ENCODE measurements around the gene NFE2L2. TPM values are rescaled to one million over a fixed set of nuclear protein-coding genes. Genes with fewer than 3 reads are reported as not detected.
"Not testable (repeated sequence)": the region's sequence is repeated elsewhere in the genome, so short reads cannot be mapped to it uniquely, and the experiment has no call there.

NFE2L2 gene
- total RNA-seq, 1 donor from 2014 or later, result 56.2 TPM

- Mint-ChIP-seq H3K27ac (peak overlapping the region; percentile 58), H3K27me3 (ENCODE audit: low read depth) (no peaks in the 10 kb centered on the region), H3K4me3 (ENCODE audit: low read depth) (no peak overlapping the region), H3K36me3 (ENCODE audit: low read depth) (peaks cover 85% of the 10 kb centered on the region), H3K9me3 (no peaks in the 10 kb centered on the region), H3K4me1 (ENCODE audit: low read depth) (peaks cover 46% of the 10 kb centered on the region)
- DNase-seq (ENCODE audit: low spot score), result no peak
- intact Hi-C loops (cut with micrococcal nuclease), result loop anchor here (10.0 kb wide), 1 partner anchor 177 kb away; the partner anchor contains the start of gene AGPS
Observed at GRCh38 chr2:177217247-177217843, 47.2 kb downstream of the NFE2L2 start.

GRCh38 chr2:177212891-177213856, 51.4 kb downstream of the NFE2L2 start:
- peaks cover 54% of the 10 kb centered on the region for H3K36me3 Mint-ChIP-seq (ENCODE audit: low read depth)
- H3K4me3 Mint-ChIP-seq (ENCODE audit: low read depth), result peak overlapping the region; percentile 96
- intact Hi-C loops (cut with micrococcal nuclease), result loop anchor here (1.0 to 10.0 kb wide), 6 partner anchors 28 to 340 kb away; partner anchors contain the start of gene AGPS
- H3K9me3 Mint-ChIP-seq, result no peaks in the 10 kb centered on the region
- H3K4me1 Mint-ChIP-seq (ENCODE audit: low read depth), result peaks cover 33% of the 10 kb centered on the region
- no peaks in the 10 kb centered on the region for H3K27me3 Mint-ChIP-seq (ENCODE audit: low read depth)
- DNase-seq (ENCODE audit: low spot score), result peak; percentile 88
- peak overlapping the region; percentile 100 for H3K27ac Mint-ChIP-seq

DNA sequence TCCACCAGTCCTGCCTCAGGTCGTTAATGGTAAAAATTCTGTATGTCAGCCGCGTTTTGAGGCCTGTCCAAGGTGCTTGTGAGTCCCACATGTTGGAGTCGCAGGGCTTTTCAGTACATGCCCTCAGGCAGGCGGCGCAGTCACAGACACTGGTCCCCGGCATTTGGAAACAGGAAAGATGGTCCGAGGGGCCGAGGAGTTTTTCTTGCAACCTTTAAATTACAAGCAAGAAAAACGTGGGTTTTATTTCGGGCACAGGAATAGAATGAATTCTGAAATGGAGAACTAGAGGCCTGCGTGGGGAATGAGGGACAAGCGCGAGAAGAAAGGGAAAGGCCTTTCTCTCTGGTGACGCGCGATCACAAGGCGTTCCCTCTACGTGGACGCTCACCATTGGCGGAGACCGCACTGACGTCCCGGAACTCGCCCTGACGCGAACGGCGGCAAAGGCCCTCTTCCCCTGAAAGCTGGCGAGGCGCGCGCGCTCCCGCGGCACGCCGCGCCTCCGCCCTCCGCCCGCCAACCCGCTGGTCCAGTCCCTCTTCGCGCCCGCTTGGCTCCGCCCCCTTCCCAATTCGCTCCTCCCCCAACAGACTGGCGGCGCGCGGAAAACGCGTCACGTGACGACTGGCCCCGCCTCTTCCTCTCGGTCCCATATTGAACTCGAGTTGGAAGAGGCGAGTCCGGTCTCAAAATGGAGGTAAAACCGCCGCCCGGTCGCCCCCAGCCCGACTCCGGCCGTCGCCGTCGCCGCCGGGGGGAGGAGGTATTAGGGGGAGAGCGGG, 52.2 kb downstream of the NFE2L2 start, which contains the start of gene HNRNPA3:
TSS of gene HNRNPA3 (plus strand) at position 689 of the 785 bp plus-strand sequence. CDS start at position 695, 6 bp downstream.
- no peaks in the 10 kb centered on the region for H3K9me3 Mint-ChIP-seq
- peaks cover 50% of the 10 kb centered on the region for H3K36me3 Mint-ChIP-seq (ENCODE audit: low read depth)
- peak within 1 kb of the TSS; percentile 100 for H3K27ac Mint-ChIP-seq
- intact Hi-C loops (cut with micrococcal nuclease), result loop anchor here (1.0 to 10.0 kb wide), 6 partner anchors 29 to 341 kb away; partner anchors contain the start of gene AGPS
- H3K4me3 Mint-ChIP-seq (ENCODE audit: low read depth), result peak within 1 kb of the TSS; percentile 96
- DNase-seq (ENCODE audit: low spot score), result peak; percentile 100
- H3K27me3 Mint-ChIP-seq (ENCODE audit: low read depth), result no peaks in the 10 kb centered on the region
- H3K4me1 Mint-ChIP-seq (ENCODE audit: low read depth), result peaks cover 33% of the 10 kb centered on the region

DNA sequence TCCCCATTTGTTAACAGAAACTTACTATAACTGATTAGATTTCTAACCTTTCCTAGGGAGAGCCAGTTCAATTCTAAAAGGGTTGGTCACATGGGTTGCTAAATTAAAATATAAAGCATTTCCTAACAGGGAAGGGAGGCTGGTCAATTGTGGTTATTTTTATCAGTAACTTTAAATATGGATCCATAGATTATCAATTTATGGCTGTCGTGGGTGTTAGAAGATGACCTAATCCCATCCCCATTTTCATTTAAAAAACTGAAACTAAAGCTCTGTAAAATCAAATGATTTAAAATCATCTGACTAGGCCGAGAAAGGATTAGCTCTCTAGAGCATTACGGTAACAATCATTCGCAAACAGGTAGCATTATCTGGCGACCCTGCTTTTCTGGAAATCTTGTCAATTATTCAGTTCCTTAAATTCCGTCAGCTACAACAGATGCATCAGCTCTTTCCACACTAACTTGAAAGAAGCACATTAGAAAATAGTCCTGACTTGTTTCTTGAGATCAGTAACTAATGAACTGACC, 52.9 kb downstream of the NFE2L2 start:
- peaks cover 35% of the 10 kb centered on the region for H3K4me1 Mint-ChIP-seq (ENCODE audit: low read depth)
- no peaks in the 10 kb centered on the region for H3K27me3 Mint-ChIP-seq (ENCODE audit: low read depth)
- H3K27ac Mint-ChIP-seq, result peak overlapping the region; percentile 100
- intact Hi-C loops (cut with micrococcal nuclease), result loop anchor here (1.0 to 10.0 kb wide), 6 partner anchors 29 to 342 kb away; partner anchors contain the start of gene AGPS
- H3K36me3 Mint-ChIP-seq (ENCODE audit: low read depth), result peaks cover 46% of the 10 kb centered on the region
- no peak for DNase-seq (ENCODE audit: low spot score)
- peak overlapping the region; percentile 96 for H3K4me3 Mint-ChIP-seq (ENCODE audit: low read depth)
- H3K9me3 Mint-ChIP-seq, result no peaks in the 10 kb centered on the region

GRCh38 chr2:177211169-177211568, 53.4 kb downstream of the NFE2L2 start:
- intact Hi-C loops (cut with micrococcal nuclease), result loop anchor here (10.0 kb wide), 1 partner anchor 184 kb away; the partner anchor contains the start of gene AGPS
- Mint-ChIP-seq H3K4me1 (ENCODE audit: low read depth) (peaks cover 32% of the 10 kb centered on the region), H3K27ac (peak overlapping the region; percentile 100), H3K36me3 (ENCODE audit: low read depth) (peaks cover 42% of the 10 kb centered on the region), H3K9me3 (no peaks in the 10 kb centered on the region), H3K4me3 (ENCODE audit: low read depth) (peak overlapping the region; percentile 96), H3K27me3 (ENCODE audit: low read depth) (no peaks in the 10 kb centered on the region)
- DNase-seq (ENCODE audit: low spot score), result no peak

DNA sequence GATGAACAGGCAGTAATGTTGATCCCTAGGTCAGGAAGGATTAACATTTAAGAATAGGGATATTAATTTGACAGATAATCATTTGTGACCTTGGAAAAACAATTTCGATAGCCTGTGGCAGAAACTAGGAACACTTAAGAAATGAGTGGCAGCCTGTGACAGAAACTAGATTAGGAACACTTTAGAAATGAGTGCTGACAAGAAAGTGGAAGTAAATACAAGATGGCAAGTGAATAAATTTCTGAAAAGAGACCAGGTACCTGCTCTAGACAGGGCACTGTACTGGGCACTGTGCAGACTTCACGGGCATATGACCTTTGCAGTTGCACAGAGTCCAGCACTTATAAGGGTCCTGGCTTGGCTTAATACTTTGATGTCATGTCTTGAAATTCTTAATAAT, 57.4 kb downstream of the NFE2L2 start:
- Mint-ChIP-seq H3K4me3 (ENCODE audit: low read depth) (no peak overlapping the region), H3K4me1 (ENCODE audit: low read depth) (peaks cover 23% of the 10 kb centered on the region), H3K27me3 (ENCODE audit: low read depth) (no peaks in the 10 kb centered on the region), H3K36me3 (ENCODE audit: low read depth) (peaks cover 10% of the 10 kb centered on the region), H3K9me3 (no peaks in the 10 kb centered on the region), H3K27ac (no peak overlapping the region)
- intact Hi-C loops (cut with micrococcal nuclease), result no loop called here
- DNase-seq (ENCODE audit: low spot score), result no peak

DNA sequence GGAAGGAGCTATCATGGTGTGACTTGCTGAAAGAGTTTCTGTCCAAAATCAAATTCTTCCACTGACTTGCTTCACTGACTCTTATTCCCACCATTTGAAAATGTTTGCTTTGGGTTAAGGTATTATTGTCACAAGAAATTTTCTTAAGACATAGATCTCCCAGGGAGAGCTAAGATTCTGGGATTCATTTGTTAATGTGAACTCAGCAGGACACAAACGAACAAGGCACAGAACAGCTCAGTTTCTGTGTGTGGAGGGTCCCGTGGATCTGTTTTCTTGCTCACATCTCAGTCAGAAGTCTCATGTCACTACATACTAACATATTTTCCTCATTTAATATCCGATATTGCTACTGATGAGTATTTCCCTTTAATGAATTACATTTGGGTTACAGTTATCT, 60.1 kb downstream of the NFE2L2 start:
- H3K4me3 Mint-ChIP-seq (ENCODE audit: low read depth), result no peak overlapping the region
- intact Hi-C loops (cut with micrococcal nuclease), result no loop called here
- no peaks in the 10 kb centered on the region for H3K9me3 Mint-ChIP-seq
- peaks cover 7% of the 10 kb centered on the region for H3K36me3 Mint-ChIP-seq (ENCODE audit: low read depth)
- H3K4me1 Mint-ChIP-seq (ENCODE audit: low read depth), result peaks cover 13% of the 10 kb centered on the region
- no peaks in the 10 kb centered on the region for H3K27me3 Mint-ChIP-seq (ENCODE audit: low read depth)
- DNase-seq (ENCODE audit: low spot score), result no peak
- no peak overlapping the region for H3K27ac Mint-ChIP-seq

DNA sequence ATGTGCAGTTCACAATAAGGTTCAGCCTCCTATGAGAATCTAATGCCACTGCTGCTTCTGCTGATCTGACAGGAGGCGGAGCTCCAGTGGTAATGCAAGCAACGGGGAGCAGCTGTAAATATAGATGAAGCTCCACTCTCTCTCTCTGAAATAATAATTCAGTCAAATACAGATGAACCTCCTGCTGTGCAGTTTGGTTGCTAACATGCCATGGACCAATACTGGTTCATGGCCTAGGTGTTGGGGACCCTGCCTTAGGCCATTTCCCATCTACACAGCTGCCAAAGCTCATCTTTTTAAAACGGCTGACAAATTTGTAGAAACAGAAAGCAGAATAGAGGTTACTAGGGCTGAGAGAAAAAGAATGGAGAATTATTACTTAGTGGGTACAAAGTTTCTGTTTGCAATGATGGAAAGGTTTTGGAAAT, 62.6 kb downstream of the NFE2L2 start:
- intact Hi-C loops (cut with micrococcal nuclease), result no loop called here
- Mint-ChIP-seq H3K4me3 (ENCODE audit: low read depth) (no peak overlapping the region), H3K9me3 (no peaks in the 10 kb centered on the region), H3K36me3 (ENCODE audit: low read depth) (no peaks in the 10 kb centered on the region), H3K27me3 (ENCODE audit: low read depth) (no peaks in the 10 kb centered on the region), H3K4me1 (ENCODE audit: low read depth) (peaks cover 5% of the 10 kb centered on the region), H3K27ac (no peak overlapping the region)
- DNase-seq (ENCODE audit: low spot score), result no peak

DNA sequence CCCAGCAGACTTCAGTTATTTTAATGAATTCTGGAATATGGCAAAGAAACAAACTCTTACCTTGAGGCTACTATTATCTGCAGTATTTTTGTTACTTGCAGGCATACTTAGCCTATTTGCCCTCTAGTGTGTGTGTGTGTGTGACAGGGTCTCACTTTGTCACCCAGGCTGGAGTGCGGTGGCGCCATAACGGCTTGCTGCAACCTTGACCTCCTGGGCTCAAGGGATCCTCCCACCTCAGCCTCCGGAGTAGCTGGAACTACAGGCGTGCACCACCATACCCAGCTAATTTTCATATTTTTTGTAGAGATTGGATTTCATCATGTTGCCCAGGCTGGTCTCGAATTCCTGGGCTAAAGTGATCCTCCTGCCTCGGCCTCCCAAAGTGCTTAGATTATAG, 64.1 kb downstream of the NFE2L2 start:
- H3K4me1 Mint-ChIP-seq (ENCODE audit: low read depth); H3K27me3 Mint-ChIP-seq (ENCODE audit: low read depth); DNase-seq (ENCODE audit: low spot score); H3K9me3 Mint-ChIP-seq; intact Hi-C loops (cut with micrococcal nuclease); H3K27ac Mint-ChIP-seq; H3K4me3 Mint-ChIP-seq (ENCODE audit: low read depth); H3K36me3 Mint-ChIP-seq (ENCODE audit: low read depth): not testable (repeated sequence)

- intact Hi-C loops (cut with micrococcal nuclease), result no loop called here
- Mint-ChIP-seq H3K27ac (no peak overlapping the region), H3K4me1 (ENCODE audit: low read depth) (peaks cover 3% of the 10 kb centered on the region), H3K9me3 (no peaks in the 10 kb centered on the region), H3K27me3 (ENCODE audit: low read depth) (no peaks in the 10 kb centered on the region), H3K36me3 (ENCODE audit: low read depth) (no peaks in the 10 kb centered on the region), H3K4me3 (ENCODE audit: low read depth) (no peak overlapping the region)
- no peak for DNase-seq (ENCODE audit: low spot score)
Observed at GRCh38 chr2:177195194-177195593, 69.3 kb downstream of the NFE2L2 start.

DNA sequence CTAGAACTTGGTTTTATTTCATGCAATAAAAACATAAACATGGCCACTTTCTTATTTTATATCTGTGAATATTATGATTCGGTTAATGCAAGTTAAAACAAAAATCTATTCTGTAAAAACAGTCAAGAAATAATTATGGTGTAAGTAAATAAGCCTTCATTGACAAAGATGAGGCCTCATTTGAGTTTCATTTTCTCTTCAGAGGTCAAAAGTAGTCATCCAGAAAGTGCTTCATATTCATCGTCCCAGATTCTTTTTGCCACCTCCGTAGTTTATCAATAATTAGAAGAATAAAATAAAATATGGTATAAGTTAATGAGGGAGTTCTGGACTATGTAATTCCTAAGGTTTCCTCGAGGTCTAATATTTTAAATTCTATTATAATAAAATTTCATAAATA, 71.3 kb downstream of the NFE2L2 start:
- Mint-ChIP-seq H3K27me3 (ENCODE audit: low read depth) (no peaks in the 10 kb centered on the region), H3K4me1 (ENCODE audit: low read depth) (peaks cover 3% of the 10 kb centered on the region), H3K4me3 (ENCODE audit: low read depth) (no peak overlapping the region), H3K9me3 (no peaks in the 10 kb centered on the region), H3K27ac (no peak overlapping the region), H3K36me3 (ENCODE audit: low read depth) (no peaks in the 10 kb centered on the region)
- DNase-seq (ENCODE audit: low spot score), result no peak
- intact Hi-C loops (cut with micrococcal nuclease), result no loop called here

DNA sequence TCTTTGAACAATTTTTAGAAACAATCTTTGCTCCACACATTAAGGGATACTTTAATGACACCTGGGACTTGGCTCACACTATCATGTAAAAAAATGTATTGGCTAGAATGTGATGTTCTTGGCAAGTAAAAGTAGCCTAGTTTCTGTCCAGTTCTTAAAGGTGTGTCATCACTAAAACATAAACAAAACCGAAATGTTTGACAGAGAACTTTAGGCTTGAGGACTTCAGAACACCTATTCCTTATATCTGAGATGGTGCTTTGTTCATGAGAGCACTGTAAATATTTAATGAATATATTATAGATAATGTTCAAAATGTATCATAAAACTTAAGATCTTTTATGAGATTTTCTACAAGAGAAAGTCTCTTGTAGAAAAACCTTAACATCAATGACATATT, 71.7 kb downstream of the NFE2L2 start:
- no peak overlapping the region for H3K27ac Mint-ChIP-seq
- intact Hi-C loops (cut with micrococcal nuclease), result no loop called here
- H3K4me3 Mint-ChIP-seq (ENCODE audit: low read depth), result no peak overlapping the region
- H3K36me3 Mint-ChIP-seq (ENCODE audit: low read depth), result no peaks in the 10 kb centered on the region
- H3K27me3 Mint-ChIP-seq (ENCODE audit: low read depth), result no peaks in the 10 kb centered on the region
- peaks cover 3% of the 10 kb centered on the region for H3K4me1 Mint-ChIP-seq (ENCODE audit: low read depth)
- DNase-seq (ENCODE audit: low spot score), result no peak
- no peaks in the 10 kb centered on the region for H3K9me3 Mint-ChIP-seq
